ENCODE measurements around the gene TMEM132D.

TMEM132D gene

GRCh38 chr12:129827102-129827865, 76.5 kb downstream of the TMEM132D start:
- Histone ChIP-seq H3K27ac (ENCODE audit: low read length) (no peak overlapping the region), H3K9me3 (ENCODE audit: control insufficient read depth, insufficient read depth, low read length) (peaks cover 27% of the 10 kb centered on the region), H3K4me1 (ENCODE audit: control insufficient read depth, insufficient read depth, low read length) (no peaks in the 10 kb centered on the region), H3K36me3 (ENCODE audit: control insufficient read depth, insufficient read depth, low read length) (no peaks in the 10 kb centered on the region), H3K27me3 (ENCODE audit: control insufficient read depth, insufficient read depth, low read length) (no peaks in the 10 kb centered on the region), H3K4me3 (ENCODE audit: low read length) (no peak overlapping the region)
- DNase-seq (ENCODE audit: low read depth, low spot score), result no peak
- no CpG with 5 or more reads among the region's 5 CpGs for WGBS (ENCODE audit: insufficient coverage, insufficient read length)

DNA sequence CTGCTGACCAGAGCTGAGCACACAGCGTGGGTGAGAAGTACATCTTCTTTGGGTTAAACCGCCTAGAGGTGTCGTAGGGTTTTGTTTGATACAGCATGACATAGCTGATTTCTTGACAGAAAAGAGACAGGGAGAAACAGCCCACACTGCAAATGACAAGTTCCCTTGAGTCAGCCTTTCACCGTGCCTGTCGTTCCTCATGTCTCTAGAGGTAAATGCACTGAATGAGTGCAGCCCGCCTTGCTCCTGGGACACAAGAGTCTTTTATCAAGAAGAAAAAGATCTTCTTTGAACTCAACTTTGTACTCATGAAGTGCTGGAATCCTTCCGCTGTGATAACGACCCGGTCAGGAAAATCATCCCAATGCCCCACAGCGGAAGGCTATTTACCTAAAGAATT, 77.6 kb downstream of the TMEM132D start:
- H3K27me3 ChIP-seq (ENCODE audit: control insufficient read depth, insufficient read depth, low read length), result no peaks in the 10 kb centered on the region
- H3K36me3 ChIP-seq (ENCODE audit: control insufficient read depth, insufficient read depth, low read length), result no peaks in the 10 kb centered on the region
- WGBS (ENCODE audit: insufficient coverage, insufficient read length), result no CpG with 5 or more reads among the region's 10 CpGs
- no peak for DNase-seq (ENCODE audit: low read depth, low spot score)
- H3K27ac ChIP-seq (ENCODE audit: low read length), result no peak overlapping the region
- no peaks in the 10 kb centered on the region for H3K4me1 ChIP-seq (ENCODE audit: control insufficient read depth, insufficient read depth, low read length)
- H3K9me3 ChIP-seq (ENCODE audit: control insufficient read depth, insufficient read depth, low read length), result peaks cover 30% of the 10 kb centered on the region
- no peak overlapping the region for H3K4me3 ChIP-seq (ENCODE audit: low read length)

DNA sequence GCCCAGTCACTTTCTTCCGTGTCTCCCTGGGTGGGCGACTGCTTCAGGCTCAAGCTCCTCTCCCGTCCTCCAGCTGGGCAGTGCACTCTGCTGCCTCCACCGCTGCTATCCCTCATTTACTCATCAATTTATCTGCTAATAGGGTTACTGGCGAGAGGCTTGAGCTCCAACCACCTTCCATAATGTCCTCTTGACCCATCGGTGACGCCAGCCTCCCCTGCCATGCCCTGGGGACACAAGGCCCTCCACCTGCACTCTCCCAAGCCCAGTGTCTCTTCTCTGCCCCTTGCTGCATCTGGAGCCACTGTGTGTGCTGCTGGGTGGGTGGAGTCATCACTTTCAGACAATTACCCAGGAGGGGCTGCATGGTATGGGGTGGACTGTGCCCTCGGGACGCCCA, 78.5 kb downstream of the TMEM132D start:
- H3K9me3 ChIP-seq (ENCODE audit: control insufficient read depth, insufficient read depth, low read length), result peaks cover 29% of the 10 kb centered on the region
- no peaks in the 10 kb centered on the region for H3K4me1 ChIP-seq (ENCODE audit: control insufficient read depth, insufficient read depth, low read length)
- H3K4me3 ChIP-seq (ENCODE audit: low read length), result no peak overlapping the region
- no peaks in the 10 kb centered on the region for H3K36me3 ChIP-seq (ENCODE audit: control insufficient read depth, insufficient read depth, low read length)
- no peak overlapping the region for H3K27ac ChIP-seq (ENCODE audit: low read length)
- no CpG with 5 or more reads among the region's 9 CpGs for WGBS (ENCODE audit: insufficient coverage, insufficient read length)
- H3K27me3 ChIP-seq (ENCODE audit: control insufficient read depth, insufficient read depth, low read length), result no peaks in the 10 kb centered on the region
- DNase-seq (ENCODE audit: low read depth, low spot score), result no peak

DNA sequence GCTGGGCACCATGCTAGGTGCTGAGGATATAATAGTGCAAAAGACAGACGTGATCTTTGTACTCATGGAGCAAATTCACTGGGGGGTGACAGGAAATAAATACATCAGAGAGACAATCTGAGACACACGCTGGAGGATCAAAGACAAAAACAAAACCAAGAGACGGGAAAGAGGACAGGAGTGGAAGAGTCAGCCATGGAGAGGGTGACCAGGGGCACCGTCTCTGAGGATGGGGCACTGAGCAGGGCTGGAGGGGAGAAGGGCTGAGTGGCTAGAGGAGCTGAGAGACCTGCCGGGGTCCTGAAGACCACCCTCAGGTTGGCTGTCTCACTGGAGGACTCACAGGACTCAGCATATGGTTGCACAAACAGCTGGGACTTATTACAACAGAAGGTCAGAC, 81.9 kb downstream of the TMEM132D start:
- Histone ChIP-seq H3K36me3 (ENCODE audit: control insufficient read depth, insufficient read depth, low read length) (no peaks in the 10 kb centered on the region), H3K9me3 (ENCODE audit: control insufficient read depth, insufficient read depth, low read length) (peaks cover 32% of the 10 kb centered on the region), H3K27ac (ENCODE audit: low read length) (no peak overlapping the region), H3K4me3 (ENCODE audit: low read length) (no peak overlapping the region), H3K4me1 (ENCODE audit: control insufficient read depth, insufficient read depth, low read length) (no peaks in the 10 kb centered on the region), H3K27me3 (ENCODE audit: control insufficient read depth, insufficient read depth, low read length) (no peaks in the 10 kb centered on the region)
- WGBS (ENCODE audit: insufficient coverage, insufficient read length), result no CpG with 5 or more reads among the region's 5 CpGs
- no peak for DNase-seq (ENCODE audit: low read depth, low spot score)

- DNase-seq (ENCODE audit: low read depth, low spot score), result no peak
- no peaks in the 10 kb centered on the region for H3K36me3 ChIP-seq (ENCODE audit: control insufficient read depth, insufficient read depth, low read length)
- no peaks in the 10 kb centered on the region for H3K4me1 ChIP-seq (ENCODE audit: control insufficient read depth, insufficient read depth, low read length)
- no peaks in the 10 kb centered on the region for H3K27me3 ChIP-seq (ENCODE audit: control insufficient read depth, insufficient read depth, low read length)
- H3K4me3 ChIP-seq (ENCODE audit: low read length), result no peak overlapping the region
- H3K27ac ChIP-seq (ENCODE audit: low read length), result no peak overlapping the region
- H3K9me3 ChIP-seq (ENCODE audit: control insufficient read depth, insufficient read depth, low read length), result peaks cover 26% of the 10 kb centered on the region
- WGBS (ENCODE audit: insufficient coverage, insufficient read length), result no CpG with 5 or more reads among the region's 12 CpGs
Measured at GRCh38 chr12:129819391-129819790, 84.4 kb downstream of the TMEM132D start.

- no peaks in the 10 kb centered on the region for H3K27me3 ChIP-seq (ENCODE audit: control insufficient read depth, insufficient read depth, low read length)
- DNase-seq (ENCODE audit: low read depth, low spot score), result no peak
- H3K4me1 ChIP-seq (ENCODE audit: control insufficient read depth, insufficient read depth, low read length), result no peaks in the 10 kb centered on the region
- no peak overlapping the region for H3K4me3 ChIP-seq (ENCODE audit: low read length)
- H3K36me3 ChIP-seq (ENCODE audit: control insufficient read depth, insufficient read depth, low read length), result no peaks in the 10 kb centered on the region
- whole genome bisulfite sequencing (ENCODE audit: insufficient coverage, insufficient read length), result no CpG with 5 or more reads among the region's 8 CpGs
- H3K27ac ChIP-seq (ENCODE audit: low read length), result no peak overlapping the region
- peaks cover 19% of the 10 kb centered on the region for H3K9me3 ChIP-seq (ENCODE audit: control insufficient read depth, insufficient read depth, low read length)
Measured at GRCh38 chr12:129815846-129816245, 88.0 kb downstream of the TMEM132D start.

DNA sequence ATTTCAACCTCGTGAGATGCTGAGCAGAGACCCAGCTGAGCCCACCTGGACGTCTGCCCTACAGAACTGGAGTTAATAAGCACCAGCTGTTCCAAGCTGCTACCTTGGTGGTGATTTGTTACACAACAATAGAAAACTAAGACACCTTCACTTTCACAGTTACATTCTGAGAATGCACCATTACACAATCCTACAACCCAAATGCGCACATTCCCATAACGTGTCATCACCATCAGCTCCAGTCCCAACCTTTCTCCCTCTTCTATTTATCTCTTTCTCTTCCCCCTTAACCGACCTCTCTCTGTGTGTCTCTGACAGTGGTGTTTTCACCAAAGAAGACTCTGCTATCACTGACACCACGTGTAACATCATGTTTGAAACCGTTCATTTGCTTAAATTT, 91.9 kb downstream of the TMEM132D start:
- no peaks in the 10 kb centered on the region for H3K4me1 ChIP-seq (ENCODE audit: control insufficient read depth, insufficient read depth, low read length)
- no peak overlapping the region for H3K27ac ChIP-seq (ENCODE audit: low read length)
- no peaks in the 10 kb centered on the region for H3K36me3 ChIP-seq (ENCODE audit: control insufficient read depth, insufficient read depth, low read length)
- no peaks in the 10 kb centered on the region for H3K27me3 ChIP-seq (ENCODE audit: control insufficient read depth, insufficient read depth, low read length)
- no CpG with 5 or more reads among the region's 7 CpGs for WGBS (ENCODE audit: insufficient coverage, insufficient read length)
- H3K4me3 ChIP-seq (ENCODE audit: low read length), result no peak overlapping the region
- peaks cover 11% of the 10 kb centered on the region for H3K9me3 ChIP-seq (ENCODE audit: control insufficient read depth, insufficient read depth, low read length)
- no peak for DNase-seq (ENCODE audit: low read depth, low spot score)

- WGBS (ENCODE audit: insufficient coverage, insufficient read length), result no CpG with 5 or more reads among the region's 11 CpGs
- DNase-seq (ENCODE audit: low read depth, low spot score), result no peak
- H3K27me3 ChIP-seq (ENCODE audit: control insufficient read depth, insufficient read depth, low read length), result no peaks in the 10 kb centered on the region
- H3K9me3 ChIP-seq (ENCODE audit: control insufficient read depth, insufficient read depth, low read length), result peaks cover 8% of the 10 kb centered on the region
- H3K27ac ChIP-seq (ENCODE audit: low read length), result no peak overlapping the region
- no peak overlapping the region for H3K4me3 ChIP-seq (ENCODE audit: low read length)
- H3K4me1 ChIP-seq (ENCODE audit: control insufficient read depth, insufficient read depth, low read length), result no peaks in the 10 kb centered on the region
- H3K36me3 ChIP-seq (ENCODE audit: control insufficient read depth, insufficient read depth, low read length), result no peaks in the 10 kb centered on the region
Measured at GRCh38 chr12:129807136-129807535, 96.7 kb downstream of the TMEM132D start.

- no CpG with 5 or more reads among the region's 5 CpGs for WGBS (ENCODE audit: insufficient coverage, insufficient read length)
- Histone ChIP-seq H3K9me3 (ENCODE audit: control insufficient read depth, insufficient read depth, low read length) (peaks cover 10% of the 10 kb centered on the region), H3K27ac (ENCODE audit: low read length) (no peak overlapping the region), H3K4me1 (ENCODE audit: control insufficient read depth, insufficient read depth, low read length) (no peaks in the 10 kb centered on the region; the same call in 1 of the 2 replicates), H3K36me3 (ENCODE audit: control insufficient read depth, insufficient read depth, low read length) (no peaks in the 10 kb centered on the region), H3K27me3 (ENCODE audit: control insufficient read depth, insufficient read depth, low read length) (no peaks in the 10 kb centered on the region), H3K4me3 (ENCODE audit: low read length) (no peak overlapping the region)
- no peak for DNase-seq (ENCODE audit: low read depth, low spot score)
Measured at GRCh38 chr12:129791396-129791795, 112.4 kb downstream of the TMEM132D start.

DNA sequence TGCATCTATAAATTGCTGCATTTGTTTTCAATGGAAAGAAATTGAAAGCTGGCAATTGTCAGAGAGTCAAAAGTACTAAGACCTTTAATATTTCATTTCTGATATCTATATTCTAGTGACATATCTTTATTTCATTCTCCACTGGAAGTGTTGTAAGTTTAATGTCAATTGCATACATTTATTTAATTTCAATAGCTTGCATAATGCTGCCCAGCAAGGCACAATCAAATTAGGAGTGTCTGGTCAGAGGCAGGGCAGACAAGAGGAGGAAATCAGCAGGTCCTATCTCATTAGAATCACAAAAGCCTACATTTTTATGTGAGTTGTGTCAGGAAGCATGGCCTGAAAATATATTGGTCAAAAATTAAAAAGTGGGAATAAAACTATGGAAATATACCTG, 112.9 kb downstream of the TMEM132D start:
- Histone ChIP-seq H3K27me3 (ENCODE audit: control insufficient read depth, insufficient read depth, low read length) (no peaks in the 10 kb centered on the region), H3K9me3 (ENCODE audit: control insufficient read depth, insufficient read depth, low read length) (peaks cover 12% of the 10 kb centered on the region), H3K27ac (ENCODE audit: low read length) (no peak overlapping the region), H3K36me3 (ENCODE audit: control insufficient read depth, insufficient read depth, low read length) (no peaks in the 10 kb centered on the region), H3K4me1 (ENCODE audit: control insufficient read depth, insufficient read depth, low read length) (no peaks in the 10 kb centered on the region; the same call in 1 of the 2 replicates), H3K4me3 (ENCODE audit: low read length) (no peak overlapping the region)
- no peak for DNase-seq (ENCODE audit: low read depth, low spot score)

DNA sequence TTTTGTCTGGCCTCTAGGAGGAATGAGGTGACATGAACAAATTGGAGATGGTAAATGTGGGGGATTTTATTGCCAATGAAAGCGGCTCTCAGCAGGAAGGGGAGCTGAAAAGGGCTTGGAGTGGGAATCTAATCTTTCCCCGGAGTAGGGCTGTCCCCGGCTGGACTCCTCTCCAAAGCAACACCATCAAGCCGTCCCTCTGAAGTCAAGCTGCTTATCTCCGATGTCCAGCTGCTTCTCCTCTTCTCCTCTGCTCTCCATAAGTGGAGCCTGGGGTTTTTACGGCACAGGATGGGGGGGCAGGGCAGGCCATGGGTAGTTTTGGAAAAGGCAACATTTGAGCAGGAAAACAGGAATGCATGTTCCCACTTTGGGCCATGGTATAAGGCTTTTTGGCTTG, 113.5 kb downstream of the TMEM132D start:
- Histone ChIP-seq H3K27ac (ENCODE audit: low read length) (no peak overlapping the region), H3K4me3 (ENCODE audit: low read length) (no peak overlapping the region), H3K9me3 (ENCODE audit: control insufficient read depth, insufficient read depth, low read length) (peaks cover 12% of the 10 kb centered on the region), H3K36me3 (ENCODE audit: control insufficient read depth, insufficient read depth, low read length) (no peaks in the 10 kb centered on the region), H3K27me3 (ENCODE audit: control insufficient read depth, insufficient read depth, low read length) (no peaks in the 10 kb centered on the region), H3K4me1 (ENCODE audit: control insufficient read depth, insufficient read depth, low read length) (no peaks in the 10 kb centered on the region; the same call in 1 of the 2 replicates)
- no CpG with 5 or more reads among the region's 6 CpGs for WGBS (ENCODE audit: insufficient coverage, insufficient read length)
- DNase-seq (ENCODE audit: low read depth, low spot score), result no peak

Data from iPS DF 6.9 (cell line).